ENCODE measurements around the gene NT5DC4.

NT5DC4 gene

GRCh38 chr2:112788653-112789052 is 67.8 kb downstream of the NT5DC4 start:
- DNase-seq, result no peak
